GM21390 (cell line): ENCODE measurements around the gene EXO1.
"Not testable (repeated sequence)": the region's sequence is repeated elsewhere in the genome, so short reads cannot be mapped to it uniquely, and the experiment has no call there.

Experiments
- ATAC-seq: cut with Tn5 transposase; IDR thresholded peaks from one replicate; pipeline ENCODE4 v1.9.1; 2021; ENCODE audit not compliant: unreplicated experiment

EXO1 gene

DNA sequence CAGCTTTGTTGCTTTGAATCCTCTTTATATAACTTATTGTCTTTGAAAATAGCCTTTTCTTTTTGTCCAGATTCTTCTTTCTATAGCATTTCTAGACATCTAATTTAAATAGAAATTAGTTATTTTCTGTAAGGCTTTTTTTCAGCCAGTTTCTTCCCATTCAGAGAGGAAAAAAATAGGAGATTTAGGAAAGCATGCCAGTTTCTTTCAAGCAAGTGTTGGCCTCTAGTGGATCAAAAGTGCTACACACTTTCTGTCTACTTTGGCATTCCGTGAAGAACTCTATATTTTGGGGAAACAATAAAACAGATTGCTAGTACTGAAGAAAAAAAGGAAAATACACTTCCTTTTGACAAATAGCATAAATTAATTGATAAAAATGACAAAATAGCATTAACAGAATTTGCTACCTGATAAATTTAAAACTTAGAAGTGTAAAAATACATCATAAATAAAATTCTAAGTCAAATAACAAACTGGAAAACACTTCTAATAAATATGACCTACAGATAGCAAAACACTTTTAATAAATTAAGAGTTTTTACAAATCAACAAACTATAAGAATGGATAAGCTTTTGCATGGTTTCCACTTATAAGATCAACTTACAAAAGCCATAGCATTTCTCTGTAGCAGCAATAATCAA lies 13.1 kb upstream of the EXO1 start:
- ATAC-seq = no peak

DNA sequence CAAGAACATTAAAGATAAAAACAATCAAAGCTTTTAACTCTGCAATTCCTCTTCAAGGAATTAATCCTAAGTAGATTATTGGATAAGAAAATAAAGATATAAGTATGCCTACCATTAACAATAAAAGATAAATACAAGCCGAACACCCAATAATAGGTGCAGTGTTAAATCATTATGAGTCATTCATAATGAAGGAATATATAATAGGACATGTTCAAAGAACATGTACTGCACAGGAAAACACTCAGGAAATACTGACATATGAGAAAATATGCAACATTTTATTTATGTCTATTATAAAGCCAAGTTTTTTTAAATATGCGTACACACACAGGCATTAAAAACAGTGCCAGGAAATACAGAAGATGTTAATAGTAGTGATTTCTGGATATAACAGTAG lies 11.1 kb upstream of the EXO1 start:
- no peak for ATAC-seq

DNA sequence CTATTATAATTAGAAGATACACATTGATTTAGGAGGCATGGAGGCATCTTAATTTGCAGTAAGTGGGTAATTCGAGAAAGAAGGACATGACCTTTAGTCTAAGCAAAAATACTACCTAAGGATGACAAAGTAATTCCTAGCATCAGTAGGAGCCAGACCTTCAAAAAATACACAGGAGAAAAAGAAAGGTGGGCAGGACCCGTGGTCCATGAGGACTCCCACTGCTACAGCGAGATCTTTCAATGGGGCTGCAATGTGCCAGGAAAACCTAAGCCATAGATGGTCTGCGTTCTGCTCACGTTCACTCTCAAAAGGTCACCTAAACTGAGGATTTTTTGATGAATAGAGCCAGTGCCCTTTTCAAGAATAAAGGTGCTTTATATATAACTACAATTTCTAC lies 10.6 kb upstream of the EXO1 start:
- no peak for ATAC-seq

DNA sequence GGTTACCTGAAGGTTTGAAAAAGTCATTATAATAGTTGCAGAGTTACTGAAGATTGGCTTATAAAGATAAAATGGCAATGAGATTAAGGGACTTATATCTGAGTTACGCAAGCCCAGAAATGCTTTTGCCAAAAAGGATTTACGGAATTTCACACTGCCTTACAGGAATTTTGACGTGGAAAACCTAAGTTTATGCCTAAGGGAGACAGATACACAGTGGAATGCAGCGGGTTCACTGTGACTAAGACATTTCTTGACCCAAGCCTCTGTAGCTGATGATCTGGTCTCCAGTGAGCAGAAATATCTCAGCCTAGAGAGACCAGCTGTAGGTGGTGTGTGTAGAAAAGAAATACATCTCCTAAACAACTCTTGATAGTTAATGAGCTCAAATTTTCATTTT lies 10.1 kb upstream of the EXO1 start:
- no peak for ATAC-seq

DNA sequence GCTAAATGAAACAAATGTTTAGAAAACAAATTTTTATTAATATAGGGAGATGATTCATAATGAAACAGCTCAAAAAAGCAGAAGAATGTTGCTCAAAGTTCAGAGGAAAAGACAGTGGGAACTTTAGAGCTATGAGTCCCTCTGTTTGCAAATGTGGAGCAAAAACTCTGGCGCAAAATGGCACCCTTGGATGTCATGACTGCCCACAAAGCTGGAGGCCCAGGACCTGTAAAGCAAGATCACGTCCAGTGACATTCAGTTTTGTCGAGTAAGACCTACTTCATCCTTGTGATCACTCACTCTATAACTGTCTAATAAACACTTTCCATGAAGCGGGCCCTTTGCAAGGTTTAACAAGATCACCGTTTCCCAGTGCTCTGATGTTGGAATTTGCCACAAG lies 9.1 kb upstream of the EXO1 start:
- no peak for ATAC-seq

DNA sequence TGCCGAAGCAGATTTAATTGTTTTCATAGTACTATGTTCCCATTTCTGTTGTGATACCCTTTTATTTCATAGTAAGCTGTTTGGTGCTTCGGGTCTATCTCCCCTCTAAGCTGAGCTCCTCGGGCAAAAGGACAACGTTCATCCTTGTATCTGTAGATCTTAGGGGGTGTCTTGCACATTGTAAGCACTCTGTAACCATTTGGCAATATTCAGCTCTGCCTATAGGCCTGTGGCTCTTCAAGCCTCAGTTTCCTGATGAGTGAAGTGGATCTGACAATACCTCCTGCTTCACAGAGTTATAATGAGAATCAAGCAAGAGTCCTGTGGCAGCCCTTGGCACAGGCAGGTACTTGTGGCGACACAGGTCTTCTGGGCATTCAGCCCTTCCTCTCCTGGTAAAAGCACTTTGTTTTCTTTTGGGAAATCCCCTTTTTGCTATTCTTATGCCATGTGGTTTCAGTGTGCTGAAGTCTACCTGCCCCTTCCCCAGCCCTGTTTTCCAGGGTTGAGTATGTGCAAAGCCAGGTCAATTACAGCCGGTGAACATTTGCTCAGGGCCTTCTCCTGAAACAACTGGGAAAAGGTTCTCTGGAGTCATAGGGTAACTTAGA lies 8.5 kb upstream of the EXO1 start:
- ATAC-seq = no peak

DNA sequence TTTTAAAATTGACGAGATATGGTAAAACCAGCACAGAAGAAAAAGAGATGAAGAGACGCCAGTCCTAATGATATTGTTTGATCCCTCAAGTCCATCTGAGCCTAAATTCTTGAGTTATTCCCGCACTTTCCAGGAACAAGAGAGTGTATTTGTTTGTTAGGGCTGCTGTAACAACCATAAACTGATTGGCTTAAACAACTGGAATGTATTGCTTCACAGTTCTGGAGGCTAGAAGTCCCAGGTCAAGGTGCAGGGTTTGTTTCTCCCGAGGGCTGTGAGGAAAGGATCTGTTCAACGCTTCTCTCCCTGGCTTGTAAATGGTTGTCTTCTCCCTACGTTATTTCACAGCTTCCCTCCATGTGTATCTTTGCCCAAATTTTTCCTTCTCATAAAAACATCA lies 7.8 kb upstream of the EXO1 start:
- no peak for ATAC-seq

DNA sequence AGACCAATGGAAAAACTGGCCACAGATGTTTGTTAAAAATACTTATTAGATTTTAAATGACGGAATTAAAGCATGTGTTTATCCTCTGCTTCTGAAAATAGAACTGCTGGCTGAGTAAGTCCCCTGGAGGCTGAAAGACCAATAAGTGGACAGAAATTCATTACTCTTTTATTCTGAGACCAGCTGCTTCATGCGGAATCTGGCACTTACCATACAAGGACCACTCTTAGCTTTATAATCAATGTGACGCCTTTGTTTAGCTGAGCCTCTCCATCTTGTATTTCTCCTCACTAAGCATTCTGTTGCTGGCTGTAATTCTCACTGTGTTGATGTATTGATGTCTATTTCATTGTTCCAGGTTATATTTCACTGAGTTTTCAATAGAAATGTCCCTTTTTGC lies 6.3 kb upstream of the EXO1 start:
- ATAC-seq = no peak

DNA sequence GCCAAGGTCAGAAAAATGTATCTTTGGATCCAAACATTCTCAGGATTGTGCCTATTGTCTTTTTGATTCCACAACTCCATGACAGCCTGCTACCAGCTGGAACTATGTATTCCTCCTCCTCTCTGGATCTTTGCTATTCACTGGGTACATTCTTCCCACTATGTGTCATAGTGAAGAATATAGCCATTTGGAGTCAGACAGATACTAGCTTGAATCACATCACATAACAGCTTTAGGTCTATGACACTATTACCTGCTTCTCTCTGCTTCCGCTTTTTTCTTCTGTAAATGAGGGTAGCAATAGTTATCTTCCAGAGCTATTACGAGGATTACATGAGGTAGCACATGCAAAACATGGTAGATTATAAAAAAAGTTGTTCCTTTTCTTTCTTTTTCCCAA lies 5.4 kb upstream of the EXO1 start:
- no peak for ATAC-seq

DNA sequence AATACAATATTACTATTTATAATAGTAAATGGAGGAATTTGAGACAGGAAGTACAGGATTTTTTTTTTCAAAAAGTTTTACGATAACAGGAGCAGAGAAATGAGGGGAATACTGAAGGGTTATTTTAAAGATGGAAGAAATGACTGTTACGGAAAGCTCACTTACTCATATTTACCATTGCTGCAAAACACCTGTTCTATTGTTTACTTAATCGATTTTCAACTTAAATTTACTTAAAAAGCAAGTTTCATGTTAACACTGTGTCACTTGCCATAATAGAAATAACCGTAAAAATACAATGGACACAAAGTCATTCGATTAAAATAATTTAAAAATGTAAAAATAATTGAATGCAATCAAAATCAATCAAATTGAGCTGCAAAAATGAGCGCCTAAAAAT lies 3.4 kb upstream of the EXO1 start:
- no peak for ATAC-seq

DNA sequence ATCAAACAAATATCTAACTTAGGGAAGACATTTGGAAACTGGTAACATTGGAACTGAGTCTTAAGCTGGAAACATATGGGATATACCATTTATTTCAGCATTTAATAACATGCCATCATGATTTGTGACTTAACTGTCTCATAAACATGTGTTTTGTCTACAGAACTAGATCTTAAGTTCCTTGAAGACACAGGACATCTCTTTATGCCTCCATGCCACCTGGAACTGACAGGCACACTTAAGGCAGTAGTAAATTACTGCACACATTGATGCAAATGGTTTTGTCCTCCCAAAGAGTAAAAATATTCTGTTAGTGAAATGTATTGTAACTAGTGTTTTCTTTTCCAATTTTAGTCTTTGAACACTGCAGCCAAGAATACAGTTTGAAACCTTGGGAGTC lies 1.6 kb upstream of the EXO1 start:
- no peak for ATAC-seq

DNA sequence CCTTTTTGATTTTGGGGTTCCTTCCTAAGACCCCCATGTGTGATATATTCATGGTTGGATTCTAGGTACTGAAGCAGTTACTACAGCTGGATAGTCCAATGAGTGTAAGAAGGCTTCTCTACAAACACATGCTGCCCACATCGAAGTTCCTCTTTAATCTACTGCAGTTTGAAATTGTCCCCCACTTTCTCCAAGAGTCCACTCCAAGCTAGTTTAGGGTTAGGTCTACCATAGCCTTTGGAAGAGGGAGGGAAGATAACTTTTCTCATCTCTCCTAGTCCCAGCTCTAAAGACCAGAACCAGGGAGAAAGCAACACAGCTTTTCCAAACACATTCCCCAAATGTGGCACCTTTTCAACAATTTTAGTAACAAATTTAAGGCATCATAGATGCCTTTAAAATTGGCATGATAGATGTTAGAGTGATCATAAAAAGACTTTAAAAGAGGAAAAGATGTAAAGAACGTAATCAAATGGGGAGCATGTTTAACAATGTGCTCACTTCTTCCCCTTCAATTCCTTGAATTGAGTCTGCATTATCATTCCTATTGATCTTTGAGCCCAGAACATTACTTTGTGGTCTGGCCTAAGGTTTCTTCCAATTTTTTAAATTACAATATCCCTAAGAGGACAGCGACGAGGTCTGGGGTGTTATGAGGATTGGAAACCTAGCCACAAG lies 1.0 kb upstream of the EXO1 start:
- ATAC-seq = no peak

DNA sequence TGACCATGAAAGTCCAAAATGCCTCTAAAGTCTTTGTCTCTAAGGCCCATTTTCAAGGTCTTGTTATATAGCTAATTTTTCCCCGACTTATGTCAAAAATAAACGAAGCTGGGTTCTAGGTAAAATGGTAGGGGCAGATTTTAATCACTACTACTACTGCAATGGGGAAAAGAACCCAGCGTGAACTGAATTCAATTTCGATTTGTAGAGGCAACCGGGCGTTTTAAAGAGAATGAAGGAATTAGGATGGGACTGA lies 536 bp upstream of the EXO1 start:
- ATAC-seq = no peak

DNA sequence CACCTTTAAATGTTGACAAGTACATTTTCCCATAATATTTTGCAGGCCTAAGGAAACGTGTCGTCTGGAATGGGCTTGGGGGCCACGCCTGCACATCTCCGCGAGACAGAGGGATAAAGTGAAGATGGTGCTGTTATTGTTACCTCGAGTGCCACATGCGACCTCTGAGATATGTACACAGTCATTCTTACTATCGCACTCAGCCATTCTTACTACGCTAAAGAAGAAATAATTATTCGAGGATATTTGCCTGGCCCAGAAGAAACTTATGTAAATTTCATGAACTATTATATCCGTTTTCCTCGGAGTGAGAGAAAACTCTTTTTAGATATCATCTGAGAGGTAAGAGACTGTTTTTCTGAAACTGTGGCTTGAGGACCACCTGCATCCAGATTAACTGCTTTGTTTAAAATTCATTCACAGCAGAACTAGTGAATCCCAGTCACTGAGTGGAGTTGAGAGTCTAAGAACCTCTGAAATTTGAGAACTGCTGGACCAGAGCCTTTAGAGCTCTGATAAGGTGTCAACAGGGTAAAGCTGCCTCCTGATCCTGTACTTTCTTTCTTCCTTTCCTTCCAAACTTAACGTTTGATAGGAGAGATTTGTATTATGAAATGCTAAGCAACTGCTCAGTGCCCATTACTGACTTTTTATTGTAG lies 811 bp downstream of the EXO1 start:
- ATAC-seq = no peak

DNA sequence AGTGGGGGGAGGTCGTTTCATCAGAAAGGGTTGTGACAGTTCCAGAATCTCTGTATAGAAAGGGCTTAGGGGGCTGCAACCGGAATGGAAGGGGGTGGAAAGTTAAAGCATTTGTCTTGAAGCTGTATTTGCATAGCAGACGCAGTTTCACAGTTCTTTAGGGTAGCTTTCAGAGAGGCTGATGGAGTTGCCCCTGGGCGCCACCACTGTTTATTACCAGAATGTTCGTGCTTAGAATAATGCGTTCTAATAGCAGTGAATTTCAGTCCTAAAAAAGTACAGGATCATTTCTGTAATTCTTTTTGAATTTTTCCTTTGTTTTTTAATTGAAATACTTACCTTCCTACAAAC lies 1.3 kb downstream of the EXO1 start:
- ATAC-seq = no peak

DNA sequence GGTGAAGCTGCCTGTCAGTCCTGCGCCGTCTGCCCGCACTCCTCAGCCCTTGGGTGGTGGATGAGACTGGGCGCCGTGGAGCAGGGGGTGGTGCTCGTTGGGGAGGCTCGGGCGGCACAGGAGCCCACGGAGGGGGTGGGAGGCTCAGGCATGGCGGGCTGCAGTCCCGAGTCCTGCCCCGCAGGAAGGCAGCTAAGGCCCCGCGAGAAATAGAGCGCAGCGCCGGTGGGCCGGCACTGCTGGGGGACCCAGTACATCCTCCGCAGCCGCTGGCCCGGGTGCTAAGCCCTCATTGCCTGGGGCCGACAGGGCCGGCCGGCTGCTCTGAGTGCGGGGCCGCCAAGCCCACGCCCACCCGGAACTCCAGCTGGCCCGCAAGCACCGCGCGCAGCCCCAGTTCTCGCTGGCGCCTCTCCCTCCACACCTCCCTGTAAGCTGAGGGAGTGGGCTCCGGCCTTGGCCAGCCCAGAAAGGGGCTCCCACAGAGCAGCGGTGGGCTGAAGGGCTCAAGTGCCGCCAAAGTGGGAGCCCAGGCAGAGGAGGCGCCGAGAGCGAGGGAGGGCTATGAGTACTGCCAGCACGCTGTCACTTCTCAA lies 7.6 kb downstream of the EXO1 start:
- not testable (repeated sequence) for ATAC-seq

DNA sequence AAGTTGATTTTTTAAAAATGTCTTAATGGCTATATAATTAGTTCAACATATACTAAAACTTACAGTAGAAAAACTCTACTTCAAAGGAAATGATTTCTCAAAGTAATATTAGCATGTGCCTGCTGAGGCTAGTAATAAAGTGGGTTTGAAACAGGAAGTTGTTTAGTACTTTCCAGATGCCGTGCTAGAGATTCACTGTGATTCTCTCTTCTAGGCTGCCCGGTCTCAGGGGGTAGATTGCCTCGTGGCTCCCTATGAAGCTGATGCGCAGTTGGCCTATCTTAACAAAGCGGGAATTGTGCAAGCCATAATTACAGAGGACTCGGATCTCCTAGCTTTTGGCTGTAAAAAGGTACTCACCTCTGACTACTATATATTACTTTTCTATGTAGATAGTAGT lies 9.1 kb downstream of the EXO1 start:
- ATAC-seq = peak; percentile 67

DNA sequence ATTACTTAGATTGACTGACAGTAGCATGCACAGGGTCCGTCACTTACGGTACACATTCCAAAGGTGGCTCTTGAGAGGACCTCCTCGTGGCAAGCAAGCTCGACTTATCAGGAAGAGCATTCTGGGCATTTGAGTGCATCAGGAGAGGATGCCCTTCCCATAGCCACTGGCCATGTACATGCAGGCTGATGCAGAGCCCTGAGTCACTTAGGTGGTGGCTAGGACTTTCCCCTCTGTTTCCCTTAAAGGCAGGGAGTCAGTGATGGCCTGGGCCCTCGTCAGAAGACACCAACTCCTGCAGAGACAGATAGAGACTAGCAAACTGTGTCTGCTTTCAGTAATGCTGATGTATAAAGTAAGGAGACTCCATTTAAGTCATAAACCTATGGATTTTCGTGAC lies 12.9 kb downstream of the EXO1 start:
- ATAC-seq = no peak

DNA sequence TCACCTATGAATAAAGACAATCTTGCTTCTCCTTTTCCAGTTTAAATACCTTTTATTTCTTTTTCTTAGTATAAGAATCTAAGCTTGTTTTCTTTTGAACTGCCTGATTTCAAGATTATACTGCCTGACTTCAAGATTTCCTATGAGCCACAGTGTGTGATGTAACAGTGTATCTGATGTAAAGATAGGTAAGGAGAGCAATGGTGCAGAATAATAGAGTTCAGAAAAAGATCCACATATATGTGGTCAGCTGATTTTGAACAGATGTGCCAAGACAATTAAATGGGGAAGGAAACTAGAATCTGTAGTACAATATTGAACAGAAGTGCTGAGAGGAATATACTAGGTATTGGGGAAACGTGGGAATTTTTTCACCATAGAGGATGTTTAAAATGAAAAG lies 21.0 kb downstream of the EXO1 start:
- ATAC-seq = no peak

DNA sequence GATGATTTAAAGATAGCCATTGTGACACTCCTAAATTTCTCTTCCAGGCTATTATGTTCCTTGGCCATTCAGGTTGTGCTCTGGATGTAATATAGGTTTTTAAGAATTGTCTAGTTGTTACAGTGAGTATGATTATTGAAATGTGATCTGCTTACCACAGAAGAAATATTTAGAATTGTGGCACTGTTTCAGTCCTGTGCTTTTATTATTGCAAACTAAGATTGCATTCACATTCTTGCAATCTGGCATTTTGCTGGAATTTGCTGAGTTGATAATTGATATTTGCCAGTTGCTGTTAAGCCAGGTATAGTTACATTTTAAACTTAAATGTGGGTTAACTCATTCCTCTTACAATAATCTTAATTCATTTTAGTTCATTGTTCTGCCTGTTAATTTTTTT lies 22.3 kb downstream of the EXO1 start:
- no peak for ATAC-seq

DNA sequence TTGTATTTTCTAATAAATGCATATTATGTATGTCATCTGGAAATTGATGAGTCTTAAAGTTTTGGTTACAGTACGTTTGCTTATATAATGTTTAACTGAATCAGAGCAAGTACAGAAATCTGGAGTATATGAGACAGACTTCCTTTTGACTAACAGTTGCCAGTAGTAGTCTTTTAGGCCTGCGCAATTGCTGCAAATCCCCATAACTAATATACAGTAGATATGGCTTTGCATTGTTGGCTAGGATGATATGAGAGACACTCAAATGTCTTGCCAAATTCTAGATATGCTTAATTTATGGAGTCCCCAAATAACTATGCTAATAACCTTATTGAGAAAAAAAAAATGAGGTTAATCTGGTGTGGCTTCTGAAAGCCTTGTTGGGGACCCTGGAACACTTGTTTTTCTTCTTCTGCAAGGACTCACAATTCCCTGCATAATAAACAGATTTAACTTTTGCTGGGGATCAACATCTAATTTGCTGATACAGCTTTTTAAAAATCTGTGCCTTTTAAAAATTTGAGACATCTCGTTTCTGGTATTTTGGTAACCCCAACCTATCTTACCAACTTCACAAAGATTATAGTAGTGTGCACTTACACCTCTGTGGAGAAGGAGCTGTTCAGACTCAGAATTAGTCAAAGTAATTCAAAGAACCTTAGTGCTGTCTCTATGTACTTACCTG lies 22.9 kb downstream of the EXO1 start:
- no peak for ATAC-seq

DNA sequence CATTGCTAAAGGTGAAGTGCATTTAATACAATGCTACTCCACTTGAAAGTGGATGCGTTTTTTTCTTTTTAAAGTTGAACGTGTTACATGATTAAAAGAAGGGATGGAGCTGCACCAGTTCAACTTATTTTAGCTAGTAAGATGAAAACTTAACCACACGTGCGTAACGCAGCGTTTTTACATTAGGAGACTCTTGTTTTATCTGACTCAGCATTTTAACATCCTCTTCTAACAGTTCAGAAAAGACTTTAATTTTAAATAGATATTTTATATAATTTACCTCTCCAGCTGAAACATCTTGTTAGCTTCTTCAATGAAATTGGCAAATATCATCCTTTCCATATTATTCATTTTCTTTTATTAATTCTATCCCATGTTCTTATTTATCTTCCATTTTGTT lies 33.4 kb downstream of the EXO1 start:
- ATAC-seq = no peak
